Adrenal gland (tissue), 12 donors: Measurements from ENCODE around the gene NEURL4. TPM values are rescaled to one million over a fixed set of nuclear protein-coding genes. Genes with fewer than 3 reads are reported as not detected.

Source experiments
- DNase-seq, 7 donors: peaks; one replicate each; pipeline ENCODE4 v3.0.0-alpha.2; 2019 to 2020
- H3K27ac ChIP-seq, 5 donors: fragments of 200-600 bp; sonication (generic) in 4 of 5; 1 replicate in 3 of 5; 2 replicates in 2 of 5; pipeline versions ENCODE4 v1.5.1 to v1.8.0; 2016 to 2020; ENCODE audit warnings: mild to moderate bottlenecking in 1 of 5
- H3K27me3 ChIP-seq: fragments of 200-600 bp; 2 replicates; pipeline ENCODE4 v1.8.0; 2021
- H3K36me3 ChIP-seq, 2 donors: fragments of 200-600 bp; replicated peaks in 1 of 2; 1 replicate in 1 of 2; 2 replicates in 1 of 2; pipeline versions ENCODE4 v1.5.1 to v1.8.0; 2018 to 2022
- H3K4me1 ChIP-seq, 2 donors: fragments of 200-600 bp; replicated peaks in 1 of 2; 1 replicate in 1 of 2; 2 replicates in 1 of 2; pipeline versions ENCODE4 v1.5.1 to v1.8.0; 2018 to 2021
- H3K4me3 ChIP-seq, 4 donors: fragments of 200-600 bp; sonication (generic) in 3 of 4; one replicate each; pipeline ENCODE4 v1.5.1; 2016 to 2018
- H3K9me3 ChIP-seq, 3 donors: fragments of 200-600 bp; sonication (generic) in 1 of 3; replicated peaks in 1 of 3; 1 replicate in 2 of 3; 2 replicates in 1 of 3; pipeline versions ENCODE4 v1.5.1 to v1.8.0; 2016 to 2021
- CTCF ChIP-seq, 6 experiments: fragments of 450-650 bp in 4 of 6; fragments of 200-600 bp in 2 of 6; sonication (generic) in 1 of 6; IDR thresholded peaks; 1 replicate in 5 of 6; 2 replicates in 1 of 6; pipeline versions ENCODE4 v1.5.1 to v1.8.0; 2016 to 2021; ENCODE audit warnings: antibody characterized with exemption in 6 of 6, mild to moderate bottlenecking in 2 of 6, moderate library complexity in 1 of 6
- POLR2A ChIP-seq, 2 donors: fragments of 450-650 bp; IDR thresholded peaks; one replicate each; pipeline ENCODE4 v1.6.1; 2017; ENCODE audit warnings: antibody characterized with exemption in 2 of 2, mild to moderate bottlenecking in 2 of 2, moderate library complexity in 1 of 2
- WGBS, 4 donors: extraction: QIAGEN DNeasy Blood & Tissue Kit in 2 of 4; methylation state at CpG; one replicate each; pipeline versions ENCODE4 v1.1.5 to v1.1.7; 2013 to 2017; 5-methylcytosine and 5-hydroxymethylcytosine counted together
- intact Hi-C, 2 donors: fragments of 100-400 bp; cut with DNase I; formaldehyde crosslinking; loops; one replicate each; pipeline versions ENCODE4 v1.14.1 to v1.15.0; 2022 to 2023
- polyA plus RNA-seq, 3 donors: library from polyadenylated mRNA; stranded (reverse); fragments of 200-250 nt in 2 of 3; fragments of 350-450 nt in 1 of 3; fragmentation: Illumina TruSeq in 1 of 3; extraction: RNeasy Lipid Tissue Mini Kit (QIAGEN cat#74804) in 1 of 3; gene quantifications; one replicate each; pipeline ENCODE4 v1.2.3, GENCODE V29; 2013 to 2014
- total RNA-seq, 9 donors: library from RNA; depleted of rRNA in 4 of 9; stranded (reverse); fragments of >200 nt in 4 of 9; fragments of 120-200 nt in 1 of 9; fragmentation: NEBNext Ultra II Directional in 1 of 9; extraction: Animal tissue kit (Norgen Biotek cat#: 25700) in 1 of 9; gene quantifications; one replicate each; pipeline versions ENCODE4 v1.1.0 to v1.2.4, GENCODE V29; 2013 to 2023
- donor health status: healthy with polysubstance abuse.
- donor health status: Bipolar disorder and iron deficiency.
- donor health status: DM: yes; HTN: yes; CAD: no.
- donor health status: DM: no; HTN: no; CAD: no.
- donor health status: DM: no; HTN: no; CAD: no.
- donor health status: DM: yes; HTN: yes; CAD: no.

Gene NEURL4
- total and polyA plus RNA-seq, 12 donors, result 8.7 to 111 (median 25.9) TPM

- Histone ChIP-seq H3K4me3 (no peak overlapping the region), H3K4me1 (peaks cover 22 to 31% of the 10 kb centered on the region in 2 donors), H3K36me3 (peaks cover 0 to 64% of the 10 kb centered on the region in 2 donors), H3K9me3 (no peaks in the 10 kb centered on the region), H3K27ac (no peak overlapping the region), H3K27me3 (no peaks in the 10 kb centered on the region)
- no peak for TF ChIP-seq POLR2A (IDR thresholded peaks at IDR 0.05)
- no peak for TF ChIP-seq CTCF (IDR thresholded peaks at IDR 0.05)
- intact Hi-C loops, result no loop called here
- peak in 1 of 7 donors; percentile 30 for DNase-seq
- 82 to 84% (median 83%) methylated on average over 13 to 16 of the region's 16 CpGs for WGBS, 4 donors
Observed at GRCh38 chr17:7317161-7317803, 11.9 kb downstream of the NEURL4 start.

GRCh38 chr17:7315570-7316235, 13.4 kb downstream of the NEURL4 start:
- intact Hi-C loops, result no loop called here
- WGBS, 4 donors, result 12 to 37% (median 25%) methylated on average over 17 to 30 of the region's 30 CpGs
- H3K27ac ChIP-seq, result peak overlapping the region; percentile 43 to 100 (median 93)
- peaks cover 22 to 46% of the 10 kb centered on the region in 2 donors for H3K4me1 ChIP-seq
- no peaks in the 10 kb centered on the region for H3K9me3 ChIP-seq
- H3K4me3 ChIP-seq, result peak overlapping the region in 3 of 4 donors; percentile 43 to 99 (median 77)
- peaks cover 0 to 64% of the 10 kb centered on the region in 2 donors for H3K36me3 ChIP-seq
- no peak for TF ChIP-seq CTCF (IDR thresholded peaks at IDR 0.05)
- TF ChIP-seq POLR2A (IDR thresholded peaks at IDR 0.05), result no peak
- no peaks in the 10 kb centered on the region for H3K27me3 ChIP-seq
- peak in 2 of 7 donors; percentile 58 to 76 for DNase-seq

- intact Hi-C loops, result no loop called here
- 0% methylated on average over 9 to 95 of the region's 95 CpGs for WGBS, 4 donors
- peak; percentile 89 to 96 (median 93) for DNase-seq
- H3K9me3 ChIP-seq, result no peaks in the 10 kb centered on the region
- H3K36me3 ChIP-seq, result peaks cover 0 to 64% of the 10 kb centered on the region in 2 donors
- H3K27me3 ChIP-seq, result no peaks in the 10 kb centered on the region
- H3K4me1 ChIP-seq, result peaks cover 22 to 52% of the 10 kb centered on the region in 2 donors
- TF ChIP-seq CTCF (IDR thresholded peaks at IDR 0.05) (peak in 1 of 6 experiments; percentile 1), POLR2A (IDR thresholded peaks at IDR 0.05) (peak; percentile 78 to 85)
- H3K27ac ChIP-seq, result peak within 1 kb of the TSS; percentile 43 to 100 (median 93)
- H3K4me3 ChIP-seq, result peak within 1 kb of the TSS in 3 of 4 donors; percentile 43 to 99 (median 77)
Observed at GRCh38 chr17:7314719-7315569, 14.2 kb downstream of the NEURL4 start, which contains the start of gene GPS2. GPS2 (minus strand) TSS chr17:7315360; CDS start chr17:7315052, 308 bp downstream.
